GM18868 (cell line): ENCODE measurements around the gene PRRT2.

Experiments used
- ATAC-seq: cut with Tn5 transposase; IDR thresholded peaks from one replicate; pipeline ENCODE4 v1.9.1; 2021; ENCODE audit warnings: mild to moderate bottlenecking, moderate library complexity; ENCODE audit not compliant: unreplicated experiment

Gene PRRT2

DNA sequence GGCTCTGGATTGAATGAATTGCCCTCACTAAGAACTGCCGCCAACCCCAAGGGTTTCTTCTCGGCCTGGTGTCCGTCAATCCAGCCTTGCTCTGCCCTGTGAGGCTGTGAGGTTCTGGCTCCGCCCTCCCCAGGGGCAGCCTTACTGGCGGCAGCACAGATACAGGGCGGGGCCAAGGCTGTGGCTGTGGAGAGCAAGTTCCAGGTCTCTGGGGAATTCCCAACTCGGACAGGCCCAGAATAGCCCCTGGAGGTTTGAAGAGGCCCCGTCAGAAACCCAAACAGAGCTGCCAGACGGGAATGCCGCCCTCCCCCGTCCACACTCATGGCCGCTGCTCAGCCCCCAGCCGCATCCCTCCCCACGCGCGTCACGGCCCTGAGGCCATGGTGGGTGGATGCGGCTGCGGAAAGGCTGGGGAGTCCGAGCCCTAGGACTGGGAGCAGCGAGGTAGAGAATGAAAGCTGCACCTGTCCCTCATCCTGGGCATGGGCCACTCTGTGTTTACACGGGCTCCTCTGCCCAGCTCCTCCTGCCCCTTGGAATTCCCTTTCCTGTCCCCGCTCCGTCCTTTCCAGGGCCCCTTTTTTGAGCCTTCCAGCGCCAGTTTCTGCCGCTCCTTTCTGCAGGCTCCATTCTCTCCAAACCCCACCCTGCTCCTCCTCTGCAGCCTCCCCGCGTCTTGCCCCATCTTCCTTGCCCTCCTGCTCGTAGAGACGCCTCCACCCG lies 660 bp upstream of the PRRT2 start:
- peak; percentile 39 for ATAC-seq

DNA sequence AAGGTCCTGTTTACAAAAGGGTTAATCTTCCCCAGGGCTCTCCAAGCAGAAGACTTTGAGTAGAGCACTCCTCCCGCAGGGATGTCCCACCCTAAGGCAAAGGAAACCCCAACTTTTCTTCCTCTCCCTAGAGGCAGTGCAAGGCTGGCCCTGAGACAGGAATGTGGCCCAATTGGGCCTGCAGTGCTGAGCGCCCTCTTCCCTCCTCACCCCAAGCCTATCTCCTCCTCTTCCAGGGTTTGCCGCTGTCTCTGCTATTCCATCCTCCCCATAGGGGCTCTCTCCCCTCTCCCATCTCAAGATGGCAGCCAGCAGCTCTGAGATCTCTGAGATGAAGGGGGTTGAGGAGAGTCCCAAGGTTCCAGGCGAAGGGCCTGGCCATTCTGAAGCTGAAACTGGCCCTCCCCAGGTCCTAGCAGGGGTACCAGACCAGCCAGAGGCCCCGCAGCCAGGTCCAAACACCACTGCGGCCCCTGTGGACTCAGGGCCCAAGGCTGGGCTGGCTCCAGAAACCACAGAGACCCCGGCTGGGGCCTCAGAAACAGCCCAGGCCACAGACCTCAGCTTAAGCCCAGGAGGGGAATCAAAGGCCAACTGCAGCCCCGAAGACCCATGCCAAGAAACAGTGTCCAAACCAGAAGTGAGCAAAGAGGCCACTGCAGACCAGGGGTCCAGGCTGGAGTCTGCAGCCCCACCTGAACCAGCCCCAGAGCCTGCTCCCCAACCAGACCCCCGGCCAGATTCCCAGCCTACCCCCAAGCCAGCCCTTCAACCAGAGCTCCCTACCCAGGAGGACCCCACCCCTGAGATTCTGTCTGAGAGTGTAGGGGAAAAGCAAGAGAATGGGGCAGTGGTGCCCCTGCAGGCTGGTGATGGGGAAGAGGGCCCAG lies 1.0 kb downstream of the PRRT2 start:
- no peak for ATAC-seq

- no peak for ATAC-seq
Measured at GRCh38 chr16:29813644-29814562, 1.9 kb downstream of the PRRT2 start.

DNA sequence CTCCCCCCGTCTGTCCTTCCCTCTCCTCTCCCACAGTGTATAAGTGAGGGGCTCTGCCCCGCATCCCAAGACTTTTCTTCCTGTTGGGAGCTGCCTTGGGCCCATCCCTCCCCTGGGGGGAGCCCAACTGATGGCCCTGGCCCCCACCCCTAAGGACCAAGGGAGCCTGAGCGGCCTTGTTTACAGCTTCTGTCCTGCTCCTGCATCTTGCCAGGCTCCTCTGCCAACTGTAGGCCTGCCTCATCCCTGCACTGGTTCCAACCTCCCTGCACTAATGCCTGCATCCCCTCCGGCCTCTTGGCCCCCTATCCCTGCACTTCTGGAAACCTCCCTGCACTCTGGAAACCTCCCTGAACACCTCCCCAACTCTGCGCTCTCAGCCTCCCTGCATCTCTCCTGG lies 2.6 kb downstream of the PRRT2 start:
- no peak for ATAC-seq

DNA sequence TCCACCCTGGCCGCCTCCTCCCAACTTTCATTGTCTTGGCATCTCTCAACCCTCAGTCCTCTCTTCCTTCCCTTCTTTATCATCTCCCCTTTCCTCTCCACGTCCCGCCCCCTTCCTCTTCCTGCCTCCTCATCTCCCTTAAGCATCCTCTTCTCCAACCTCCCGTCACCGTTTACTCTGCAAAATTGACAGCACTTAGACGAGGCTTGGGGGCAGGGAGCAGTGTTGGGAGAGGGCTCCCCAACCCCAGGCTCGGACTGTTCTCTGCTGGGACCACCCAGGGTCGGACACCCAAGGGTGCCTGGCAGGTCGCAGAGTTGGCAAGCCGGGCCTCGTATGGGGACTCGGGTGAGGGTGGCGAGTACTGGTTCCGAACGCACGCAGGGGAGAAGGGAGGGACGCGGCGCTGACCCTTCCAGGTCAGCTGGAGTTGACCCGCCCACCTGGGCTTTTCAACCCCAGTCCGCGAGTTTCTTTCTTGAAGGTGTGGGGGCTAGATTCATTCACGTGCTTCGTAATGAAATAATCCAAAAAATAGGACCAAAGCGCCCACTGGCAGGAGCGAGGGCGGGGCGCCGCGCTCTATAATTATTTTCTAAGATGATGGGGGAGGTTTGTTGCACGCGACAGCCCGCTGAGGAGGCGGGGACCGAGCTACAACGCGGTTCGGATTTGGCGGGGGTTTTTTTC lies 3.2 kb downstream of the PRRT2 start:
- ATAC-seq: no peak

- peak; percentile 58 for ATAC-seq
Measured at GRCh38 chr16:29815793-29816693, 4.0 kb downstream of the PRRT2 start, which contains the start of gene PAGR1. Gene PAGR1, plus strand, starts transcription at chr16:29816152. Its CDS starts 374 bp downstream, at chr16:29816526.

- peak; percentile 13 for ATAC-seq
Measured at GRCh38 chr16:29816694-29817441, 4.9 kb downstream of the PRRT2 start.

DNA sequence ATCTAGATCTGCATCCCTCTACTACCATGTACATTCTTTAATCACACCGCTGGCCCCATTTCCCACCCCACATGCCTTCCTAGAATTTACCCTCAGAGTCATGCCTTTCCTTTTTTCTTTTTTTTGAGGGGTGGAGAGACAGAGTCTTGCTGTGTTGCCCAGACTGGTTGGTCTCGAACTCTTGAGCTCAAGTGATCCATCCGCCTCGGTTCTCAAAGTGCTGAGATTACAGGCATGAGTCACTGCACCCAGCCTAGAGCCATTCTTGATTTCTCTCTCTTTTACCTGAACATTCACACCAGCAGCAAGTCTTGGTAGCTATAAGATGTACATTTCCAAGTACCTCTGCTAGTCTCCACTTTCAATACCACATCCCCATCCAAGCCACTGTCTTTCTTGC lies 6.1 kb downstream of the PRRT2 start:
- no peak for ATAC-seq

GRCh38 chr16:29819506-29819905 lies 7.5 kb downstream of the PRRT2 start:
- ATAC-seq: no peak

GRCh38 chr16:29820271-29820701 lies 8.3 kb downstream of the PRRT2 start, which contains the start of gene MVP:
Gene MVP, plus strand, starts transcription at chr16:29820462. Its CDS starts 10,088 bp downstream, at chr16:29830550.
- ATAC-seq: no peak

DNA sequence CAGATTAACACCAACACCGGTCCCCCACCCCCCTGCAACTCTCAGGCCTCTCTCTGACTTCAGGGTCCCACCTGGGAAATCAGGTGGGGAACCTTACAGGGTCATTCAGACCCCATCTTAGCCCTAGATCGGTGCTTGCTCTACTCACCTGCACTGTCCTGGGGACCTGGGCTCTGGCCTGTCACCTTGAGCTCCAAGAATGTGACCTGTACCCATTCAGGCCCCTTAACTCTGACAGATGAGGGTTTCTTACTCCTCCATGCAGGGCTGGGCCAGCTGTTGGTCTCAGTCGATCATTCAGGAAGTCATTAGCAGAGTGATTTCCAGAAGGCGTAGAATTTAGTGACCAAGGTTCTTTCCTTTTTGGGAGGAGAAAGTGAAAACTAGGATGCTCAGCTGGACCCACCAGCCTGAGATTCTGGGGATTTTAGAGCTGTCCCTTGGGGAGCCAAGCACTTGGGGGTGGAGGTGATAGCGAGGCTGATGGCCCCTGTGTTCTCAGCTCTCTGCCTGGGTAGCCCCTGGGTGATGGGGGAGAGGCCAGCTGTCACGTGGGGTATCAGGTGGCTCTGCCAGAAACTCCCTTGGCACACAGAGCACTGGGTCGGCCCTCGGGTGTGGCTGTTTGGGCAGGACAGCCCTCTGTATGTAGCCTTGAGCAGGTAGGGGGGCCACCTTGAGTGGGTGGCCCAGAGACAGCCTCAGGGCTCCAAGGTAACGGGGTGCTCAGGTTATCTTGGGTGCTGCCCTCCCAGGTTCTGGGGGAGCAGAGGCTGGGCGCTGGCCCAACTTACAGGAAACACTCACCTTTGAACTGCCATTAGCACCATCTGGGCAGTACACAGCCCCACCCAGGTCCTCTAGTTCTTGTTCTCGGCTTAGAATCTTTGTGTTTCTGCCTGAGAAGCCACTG lies 9.0 kb downstream of the PRRT2 start:
- ATAC-seq: peak; percentile 53

GRCh38 chr16:29821643-29822115 lies 9.7 kb downstream of the PRRT2 start:
- ATAC-seq: no peak

GRCh38 chr16:29824589-29825144 lies 12.7 kb downstream of the PRRT2 start:
- no peak for ATAC-seq

GRCh38 chr16:29825145-29826044 lies 13.4 kb downstream of the PRRT2 start:
- no peak for ATAC-seq

GRCh38 chr16:29826342-29826695 lies 14.3 kb downstream of the PRRT2 start:
- no peak for ATAC-seq

DNA sequence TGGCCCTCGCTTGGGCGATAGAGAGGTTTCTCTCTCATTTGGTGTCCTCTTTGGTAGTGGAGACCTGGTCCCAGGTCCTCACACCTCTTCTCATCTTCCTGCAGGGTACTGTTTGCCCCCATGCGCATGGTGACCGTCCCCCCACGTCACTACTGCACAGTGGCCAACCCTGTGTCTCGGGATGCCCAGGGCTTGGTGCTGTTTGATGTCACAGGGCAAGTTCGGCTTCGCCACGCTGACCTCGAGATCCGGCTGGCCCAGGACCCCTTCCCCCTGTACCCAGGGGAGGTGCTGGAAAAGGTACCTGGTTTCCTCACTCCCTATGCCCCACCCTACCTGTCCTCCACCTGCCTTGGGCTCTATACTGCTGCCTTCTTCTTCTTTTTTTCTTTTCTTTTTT lies 18.8 kb downstream of the PRRT2 start:
- ATAC-seq: no peak
